ENCODE measurements around the gene GIMAP6. TPM values are rescaled to one million over a fixed set of nuclear protein-coding genes. Genes with fewer than 3 reads are reported as not detected.

The GIMAP6 gene
- total and polyA plus RNA-seq, 8 donors: 19.4 to 52.7 (median 28.6) TPM

DNA sequence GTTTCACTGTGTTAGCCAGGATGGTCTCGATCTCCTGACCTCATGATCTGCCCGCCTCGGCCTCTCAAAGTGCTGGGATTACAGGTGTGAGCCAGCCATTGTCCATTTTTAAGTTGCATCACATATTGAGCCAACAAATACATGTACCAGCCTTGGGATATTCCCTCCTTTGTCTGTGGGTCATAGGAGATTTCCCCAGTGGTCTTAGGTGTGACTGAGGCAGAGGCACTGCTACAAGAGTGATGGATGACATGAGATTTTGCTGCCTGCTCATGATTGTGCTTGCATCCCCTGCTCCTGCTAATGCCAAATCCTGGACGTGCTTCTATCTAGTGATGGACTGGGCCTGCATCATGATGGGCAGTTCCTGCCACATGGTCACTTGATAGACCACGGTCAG, 10.7 kb upstream of the GIMAP6 start:
- Histone ChIP-seq H3K4me1 (no peaks in the 10 kb centered on the region), H3K4me3 (no peak overlapping the region), H3K36me3 (no peaks in the 10 kb centered on the region), H3K27ac (no peak overlapping the region), H3K9me3 (peaks cover 0 to 23% of the 10 kb centered on the region in 2 donors), H3K27me3 (no peaks in the 10 kb centered on the region)
- DNase-seq (no peak), ATAC-seq (no peak)
- intact Hi-C loops (cut with DNase I): no loop called here
- TF ChIP-seq, protein P1, sequence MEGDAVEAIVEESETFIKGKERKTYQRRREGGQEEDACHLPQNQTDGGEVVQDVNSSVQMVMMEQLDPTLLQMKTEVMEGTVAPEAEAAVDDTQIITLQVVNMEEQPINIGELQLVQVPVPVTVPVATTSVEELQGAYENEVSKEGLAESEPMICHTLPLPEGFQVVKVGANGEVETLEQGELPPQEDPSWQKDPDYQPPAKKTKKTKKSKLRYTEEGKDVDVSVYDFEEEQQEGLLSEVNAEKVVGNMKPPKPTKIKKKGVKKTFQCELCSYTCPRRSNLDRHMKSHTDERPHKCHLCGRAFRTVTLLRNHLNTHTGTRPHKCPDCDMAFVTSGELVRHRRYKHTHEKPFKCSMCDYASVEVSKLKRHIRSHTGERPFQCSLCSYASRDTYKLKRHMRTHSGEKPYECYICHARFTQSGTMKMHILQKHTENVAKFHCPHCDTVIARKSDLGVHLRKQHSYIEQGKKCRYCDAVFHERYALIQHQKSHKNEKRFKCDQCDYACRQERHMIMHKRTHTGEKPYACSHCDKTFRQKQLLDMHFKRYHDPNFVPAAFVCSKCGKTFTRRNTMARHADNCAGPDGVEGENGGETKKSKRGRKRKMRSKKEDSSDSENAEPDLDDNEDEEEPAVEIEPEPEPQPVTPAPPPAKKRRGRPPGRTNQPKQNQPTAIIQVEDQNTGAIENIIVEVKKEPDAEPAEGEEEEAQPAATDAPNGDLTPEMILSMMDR (IDR thresholded peaks at IDR 0.05): no peak

DNA sequence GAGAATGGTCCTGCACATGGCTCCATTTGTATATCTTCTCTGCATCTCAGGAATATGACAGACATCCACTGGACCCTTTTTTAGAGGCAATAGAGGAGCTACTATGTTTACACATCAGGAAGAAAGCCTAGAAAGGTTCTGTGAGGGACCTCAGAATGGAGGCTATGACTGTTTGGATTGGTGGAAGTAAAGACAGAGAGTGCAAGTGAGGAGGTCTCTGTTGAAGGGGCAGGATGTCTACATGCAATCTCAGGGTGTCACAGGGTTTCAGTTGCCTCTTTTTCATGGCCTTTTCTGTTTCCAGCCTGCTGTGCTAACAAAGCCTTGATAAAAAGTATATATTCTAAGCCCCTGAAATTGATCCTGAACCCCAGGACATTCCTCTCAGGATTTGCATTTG, 9.7 kb upstream of the GIMAP6 start:
- H3K27me3 ChIP-seq: no peaks in the 10 kb centered on the region
- TF ChIP-seq, protein P1 (IDR thresholded peaks at IDR 0.05): no peak
- no peak for ATAC-seq

DNA sequence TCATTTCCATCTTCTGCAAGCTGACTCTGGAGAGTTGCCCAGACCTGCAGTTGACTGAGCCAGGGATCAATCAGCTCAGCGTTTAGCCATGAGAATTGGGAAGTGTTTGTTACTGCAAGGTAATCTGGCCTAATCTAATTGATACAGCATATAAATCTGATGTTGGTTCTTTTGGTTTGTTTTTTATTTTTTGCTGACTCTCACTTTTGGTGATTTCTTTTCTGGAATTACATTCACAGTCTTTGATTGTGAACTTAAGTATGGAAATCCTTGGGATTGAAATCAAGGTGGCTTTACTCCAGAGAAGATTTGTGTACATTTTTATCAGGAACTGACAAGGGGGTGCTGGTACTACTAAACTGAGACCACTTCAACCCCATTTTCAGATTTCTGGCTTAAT, 1.7 kb upstream of the GIMAP6 start:
- Histone ChIP-seq H3K9me3 (peaks cover 0 to 12% of the 10 kb centered on the region in 2 donors), H3K27me3 (no peaks in the 10 kb centered on the region), H3K4me1 (peaks cover 0 to 28% of the 10 kb centered on the region in 2 donors), H3K27ac (peak overlapping the region in 1 of 2 donors; percentile 78), H3K4me3 (no peak overlapping the region), H3K36me3 (peaks cover 0 to 8% of the 10 kb centered on the region in 2 donors)
- TF ChIP-seq, protein P1 (IDR thresholded peaks at IDR 0.05): no peak
- intact Hi-C loops (cut with DNase I): no loop called here
- ATAC-seq (no peak), DNase-seq (no peak)

More for the DNA sequence above, 9.7 kb upstream of the GIMAP6 start:
- Histone ChIP-seq H3K9me3 (peaks cover 0 to 22% of the 10 kb centered on the region in 2 donors), H3K27ac (no peak overlapping the region), H3K36me3 (no peaks in the 10 kb centered on the region), H3K4me1 (no peaks in the 10 kb centered on the region), H3K4me3 (no peak overlapping the region)
- DNase-seq: no peak
- intact Hi-C loops (cut with DNase I): no loop called here

DNA sequence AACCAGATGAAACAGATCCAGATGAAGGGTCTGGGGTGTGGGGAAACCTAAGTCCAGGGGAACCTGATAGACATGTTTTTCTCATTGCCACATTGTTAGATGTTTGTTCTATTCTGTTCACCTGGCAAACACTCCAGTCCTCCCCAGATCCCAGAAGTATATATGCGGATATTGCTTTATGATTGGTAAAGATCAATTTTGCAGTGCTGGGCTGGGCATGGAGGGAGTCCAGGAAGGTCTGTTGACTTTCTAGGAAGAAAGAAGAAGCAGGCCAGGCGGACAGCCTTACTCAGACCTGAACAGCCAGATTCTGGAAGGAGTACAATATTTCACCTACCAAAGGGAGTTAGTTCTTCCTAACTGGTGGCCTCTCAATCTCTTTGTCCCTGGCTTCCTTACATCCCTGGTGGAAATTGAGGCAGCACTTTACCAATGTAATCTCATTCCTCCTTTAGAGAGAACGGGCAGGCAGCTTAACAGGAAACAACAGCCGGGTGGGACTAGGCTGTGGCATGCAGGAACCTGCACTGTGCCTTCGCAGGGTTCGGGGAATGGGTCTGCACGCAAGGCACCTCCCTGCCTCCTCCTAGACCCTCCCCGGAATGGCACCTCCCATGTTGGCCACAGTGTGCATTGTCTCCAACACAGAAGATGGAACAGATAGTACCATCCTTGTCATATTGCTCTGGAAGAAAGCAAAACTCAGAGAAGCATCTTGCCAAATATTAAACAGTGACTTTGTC, 930 bp downstream of the GIMAP6 start:
- peak overlapping the region; percentile 13 to 55 for H3K4me3 ChIP-seq
- H3K9me3 ChIP-seq: no peaks in the 10 kb centered on the region
- peak in 1 of 4 donors; percentile 78 for DNase-seq
- peak; percentile 73 for ATAC-seq
- peak overlapping the region; percentile 78 for H3K27ac ChIP-seq
- H3K4me1 ChIP-seq: peaks cover 0 to 40% of the 10 kb centered on the region in 2 donors
- H3K36me3 ChIP-seq: peaks cover 0 to 33% of the 10 kb centered on the region in 2 donors
- TF ChIP-seq, protein P1 (IDR thresholded peaks at IDR 0.05): no peak
- no peaks in the 10 kb centered on the region for H3K27me3 ChIP-seq
- intact Hi-C loops (cut with DNase I): no loop called here

DNA sequence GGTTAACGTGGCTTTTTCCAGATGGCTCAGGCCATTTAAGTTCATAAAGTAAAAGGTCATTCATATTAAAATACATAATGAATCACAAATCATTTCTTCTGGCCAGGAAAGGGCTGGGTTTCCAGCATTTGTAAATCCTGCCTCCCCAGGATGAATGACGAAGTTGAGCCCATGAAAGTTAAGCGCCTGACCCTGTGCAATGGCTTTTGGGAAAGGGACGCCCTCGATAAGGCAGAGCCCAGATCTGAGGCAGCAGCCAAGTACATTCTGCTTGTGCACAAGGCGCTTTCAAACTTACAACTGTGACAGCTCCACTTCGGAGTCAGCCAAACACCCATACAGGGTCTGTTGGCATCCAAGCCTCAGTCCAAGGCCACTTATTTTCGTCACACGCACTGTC, 2.8 kb downstream of the GIMAP6 start:
- no peak for DNase-seq
- TF ChIP-seq, protein P1 (IDR thresholded peaks at IDR 0.05): no peak
- Histone ChIP-seq H3K4me1 (peaks cover 0 to 44% of the 10 kb centered on the region in 2 donors), H3K27ac (peak overlapping the region; percentile 78), H3K27me3 (no peaks in the 10 kb centered on the region), H3K9me3 (no peaks in the 10 kb centered on the region), H3K36me3 (peaks cover 0 to 37% of the 10 kb centered on the region in 2 donors), H3K4me3 (no peak overlapping the region)
- intact Hi-C loops (cut with DNase I): no loop called here
- ATAC-seq: no peak

All from left lung (tissue), 10 donors.